Measurements from ENCODE around the gene RHAG.

The RHAG gene

GRCh38 chr6:49564552-49564951 lies 72.1 kb downstream of the RHAG start:
- no peak for DNase-seq (ENCODE audit: low spot score)

GRCh38 chr6:49563006-49563886 lies 73.4 kb downstream of the RHAG start:
- no peak for DNase-seq (ENCODE audit: low spot score)

DNA sequence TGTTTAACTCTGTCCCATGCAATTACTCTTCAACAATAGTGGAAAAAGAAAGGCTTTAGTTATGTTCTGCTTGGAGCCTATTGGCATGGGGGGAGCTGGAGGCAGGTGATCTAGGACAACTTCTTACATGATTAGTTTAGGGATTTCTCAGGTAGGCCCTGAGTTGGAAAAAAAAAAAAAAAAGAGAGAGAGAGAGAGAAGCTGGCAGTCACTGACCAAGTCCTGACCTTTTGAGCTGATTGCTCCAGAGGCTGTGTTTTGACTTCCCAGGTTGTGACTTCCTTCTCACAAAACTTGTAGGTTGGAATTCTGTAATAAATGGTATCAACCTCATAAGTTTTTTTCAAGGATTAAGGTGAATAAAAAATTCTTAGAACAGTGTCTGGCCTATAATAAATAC lies 78.4 kb downstream of the RHAG start:
- no peak for DNase-seq (ENCODE audit: low spot score)

GRCh38 chr6:49557177-49557576 lies 79.5 kb downstream of the RHAG start:
- no peak for DNase-seq (ENCODE audit: low spot score)

GRCh38 chr6:49556429-49556837 lies 80.2 kb downstream of the RHAG start:
- DNase-seq (ENCODE audit: low spot score), result no peak

GRCh38 chr6:49555951-49556350 lies 80.7 kb downstream of the RHAG start:
- no peak for DNase-seq (ENCODE audit: low spot score)
